WTC11 (cell line): ENCODE data around the gene MB. TPM values are rescaled to one million over a fixed set of nuclear protein-coding genes. Genes with fewer than 3 reads are reported as not detected.
"Not testable (repeated sequence)": the region's sequence is repeated elsewhere in the genome, so short reads cannot be mapped to it uniquely, and the experiment has no call there.

Source experiments
- ATAC-seq: fragments of 200-7000 bp; cut with Tn5 transposase; 2 replicates; pipeline ENCODE4 v1.10.0; 2021; ENCODE audit warnings: mild to moderate bottlenecking, moderate library complexity
- CTCF ChIA-PET: fragments of 300-600 bp; sonication (Branson Sonifier 250); formaldehyde crosslinking; loops from one replicate; lab custom pipeline; 2021; ENCODE audit warnings: antibody characterized with exemption; lab: Charles Lee
- POLR2A ChIA-PET: fragments of 350-600 bp; sonication (Branson Sonifier 250); formaldehyde crosslinking; loops from one replicate; lab custom pipeline; 2021; ENCODE audit warnings: antibody characterized with exemption; lab: Charles Lee
- DNase-seq: peaks from one replicate; pipeline ENCODE4 v3.0.0; 2021; ENCODE audit warnings: low spot score
- H3K27ac Mint-ChIP-seq: 2 replicates; pipeline ENCODE4 v1.8.0; 2021; ENCODE audit warnings: mixed read lengths
- H3K27me3 Mint-ChIP-seq: 2 replicates; pipeline ENCODE4 v1.8.0; 2021; ENCODE audit warnings: low read depth, mild to moderate bottlenecking, moderate library complexity, mixed read lengths
- H3K36me3 Mint-ChIP-seq: 2 replicates; pipeline ENCODE4 v1.8.0; 2021; ENCODE audit warnings: mixed read lengths
- H3K4me1 Mint-ChIP-seq: 2 replicates; pipeline ENCODE4 v1.8.0; 2022; ENCODE audit warnings: mixed read lengths
- H3K4me3 Mint-ChIP-seq: 2 replicates; pipeline ENCODE4 v1.8.0; 2021; ENCODE audit warnings: mild to moderate bottlenecking, moderate library complexity, mixed read lengths
- H3K9me3 Mint-ChIP-seq: 2 replicates; pipeline ENCODE4 v1.8.0; 2021; ENCODE audit warnings: mixed read lengths
- ATF6 ChIP-seq: sonication (generic); formaldehyde crosslinking; IDR thresholded peaks from 2 replicates; pipeline ENCODE4 v1.8.1; 2023; ENCODE audit warnings: mild to moderate bottlenecking, missing genetic modification reagents
- CREM ChIP-seq: sonication (generic); formaldehyde crosslinking; IDR thresholded peaks from 2 replicates; pipeline ENCODE4 v1.8.1; 2022; ENCODE audit warnings: mild to moderate bottlenecking, missing genetic modification reagents, moderate library complexity
- ERG ChIP-seq: fragments of 250-450 bp; sonication (Bioruptor Pico); IDR thresholded peaks from 2 replicates; pipeline ENCODE4 v1.8.0; 2021; ENCODE audit warnings: mild to moderate bottlenecking
- ESRRA ChIP-seq: sonication (generic); formaldehyde crosslinking; IDR thresholded peaks from 2 replicates; pipeline ENCODE4 v1.8.1; 2022; ENCODE audit warnings: mild to moderate bottlenecking, missing genetic modification reagents, borderline replicate concordance
- GRHL2 ChIP-seq: fragments of 250-450 bp; sonication (Bioruptor Pico); IDR thresholded peaks from 2 replicates; pipeline ENCODE4 v1.8.0; 2022; ENCODE audit warnings: mild to moderate bottlenecking, moderate library complexity; ENCODE audit not compliant: insufficient replicate concordance, severe bottlenecking
- IRF2 ChIP-seq: sonication (generic); formaldehyde crosslinking; IDR thresholded peaks from 2 replicates; pipeline ENCODE4 v1.8.0; 2022; ENCODE audit warnings: low read depth, missing genetic modification reagents, borderline replicate concordance
- MYBL2 ChIP-seq: sonication (generic); formaldehyde crosslinking; IDR thresholded peaks from 2 replicates; pipeline ENCODE4 v1.8.1; 2023; ENCODE audit warnings: mild to moderate bottlenecking, moderate library complexity, missing genetic modification reagents
- RELA ChIP-seq: sonication (generic); formaldehyde crosslinking; IDR thresholded peaks from 2 replicates; pipeline ENCODE4 v1.8.1; 2022; ENCODE audit warnings: missing genetic modification reagents, mild to moderate bottlenecking, borderline replicate concordance
- USF1 ChIP-seq: sonication (generic); formaldehyde crosslinking; IDR thresholded peaks from 2 replicates; pipeline ENCODE4 v1.8.0; 2022; ENCODE audit warnings: mild to moderate bottlenecking, missing genetic modification reagents
- ZMAT4 ChIP-seq: fragments of 250-450 bp; sonication (Bioruptor Pico); IDR thresholded peaks from 2 replicates; pipeline ENCODE4 v1.9.0; 2021; ENCODE audit warnings: mild to moderate bottlenecking
- ZNF425 ChIP-seq: fragments of 250-450 bp; sonication (Bioruptor Pico); conservative IDR thresholded peaks from 2 replicates; pipeline ENCODE4 v1.9.0; 2021; ENCODE audit warnings: mild to moderate bottlenecking
- ZNF512 ChIP-seq: sonication (generic); formaldehyde crosslinking; IDR thresholded peaks from 2 replicates; pipeline ENCODE4 v1.8.1; 2022; ENCODE audit warnings: missing genetic modification reagents, borderline replicate concordance
- total RNA-seq: library from RNA; stranded (reverse); gene quantifications from 3 replicates; pipeline ENCODE4 v1.2.3, GENCODE V29; 2021

Gene MB
- total RNA-seq, 1 experiment from 2014 or later = 0.50 TPM

- TF ChIP-seq ERG (CRISPR knock-in tag) = no peak
Observed at GRCh38 chr22:35627267-35628041, 10.3 kb upstream of the MB start (continued).

GRCh38 chr22:35625763-35626432 is 8.8 kb upstream of the MB start:
- ATAC-seq (no peak), DNase-seq (no peak)
- Mint-ChIP-seq H3K4me3 (no peak overlapping the region), H3K9me3 (no peaks in the 10 kb centered on the region), H3K4me1 (peaks cover 31% of the 10 kb centered on the region), H3K27me3 (peaks cover 3% of the 10 kb centered on the region; the same call in 1 of the 2 replicates), H3K36me3 (no peaks in the 10 kb centered on the region), H3K27ac (no peak overlapping the region)
- ChIA-PET POLR2A (no interaction called here), CTCF (interaction anchor here (0.8 kb wide), 1 partner anchor 115 kb away, joined by 3 read pairs; no protein-coding TSS in a partner anchor)
- TF ChIP-seq USF1 (no peak), GRHL2 (no peak), ZNF512 (CRISPR knock-in tag) (no peak), ATF6 (CRISPR knock-in tag) (no peak), ESRRA (CRISPR knock-in tag) (no peak), MYBL2 (CRISPR knock-in tag) (no peak), RELA (CRISPR knock-in tag) (no peak)

GRCh38 chr22:35624547-35624946 is 7.4 kb upstream of the MB start:
- CTCF ChIA-PET = interaction anchor here (1.2 kb wide), 1 partner anchor 274 kb away, joined by 3 read pairs; no protein-coding TSS in a partner anchor
- H3K36me3 Mint-ChIP-seq = no peaks in the 10 kb centered on the region
- H3K9me3 Mint-ChIP-seq = no peaks in the 10 kb centered on the region
- no peak overlapping the region for H3K4me3 Mint-ChIP-seq
- H3K27me3 Mint-ChIP-seq = no peaks in the 10 kb centered on the region
- peaks cover 22% of the 10 kb centered on the region for H3K4me1 Mint-ChIP-seq
- no peak for ATAC-seq
- TF ChIP-seq ZNF425 = no peak
- TF ChIP-seq CREM (CRISPR knock-in tag) = no peak
- no peak for TF ChIP-seq GRHL2
- no peak for TF ChIP-seq ZMAT4 (CRISPR knock-in tag)
- TF ChIP-seq IRF2 (CRISPR knock-in tag) = no peak
- POLR2A ChIA-PET = no interaction called here
- DNase-seq = no peak
- H3K27ac Mint-ChIP-seq = no peak overlapping the region

- H3K27me3 Mint-ChIP-seq, H3K27ac Mint-ChIP-seq, POLR2A ChIA-PET, DNase-seq, ATAC-seq, H3K9me3 Mint-ChIP-seq, H3K4me3 Mint-ChIP-seq, H3K36me3 Mint-ChIP-seq: not testable (repeated sequence)
- H3K4me1 Mint-ChIP-seq = peaks cover 19% of the 10 kb centered on the region
- CTCF ChIA-PET = interaction anchor here (1.2 kb wide), 1 partner anchor 273 kb away, joined by 3 read pairs; no protein-coding TSS in a partner anchor
Observed at GRCh38 chr22:35623885-35624284, 6.8 kb upstream of the MB start.
